Neutrophil (primary cell): ENCODE results near the gene ST3GAL3.

Source experiments
- H3K27ac ChIP-seq: fragments of 200-600 bp; sonication (generic); 2 replicates; pipeline ENCODE4 v1.5.1; 2016; ENCODE audit warnings: mild to moderate bottlenecking, moderate library complexity
- H3K27me3 ChIP-seq: fragments of 200-600 bp; sonication (generic); 2 replicates; pipeline ENCODE4 v1.6.0; 2016; ENCODE audit warnings: mild to moderate bottlenecking
- H3K36me3 ChIP-seq: fragments of 200-600 bp; sonication (generic); 2 replicates; pipeline ENCODE4 v1.5.1; 2017
- H3K4me1 ChIP-seq, 2 experiments: fragments of 200-600 bp in 1 of 2; sonication (generic) in 1 of 2; 1 replicate in 1 of 2; 2 replicates in 1 of 2; pipeline versions ENCODE4 v1.5.1 to v1.6.1; 2013 to 2016; ENCODE audit warnings: low read depth in 1 of 2, low read length in 1 of 2, mild to moderate bottlenecking in 1 of 2, moderate library complexity in 1 of 2; ENCODE audit not compliant: control insufficient read depth in 1 of 2, insufficient read depth in 1 of 2
- H3K4me3 ChIP-seq, 2 experiments: fragments of 200-600 bp in 1 of 2; sonication (generic) in 1 of 2; 1 replicate in 1 of 2; 2 replicates in 1 of 2; pipeline ENCODE4 v1.5.1; 2013 to 2016; ENCODE audit warnings: low read depth in 1 of 2, low read length in 1 of 2, mild to moderate bottlenecking in 1 of 2, moderate library complexity in 1 of 2
- H3K9me3 ChIP-seq: fragments of 200-600 bp; sonication (generic); 2 replicates; pipeline ENCODE4 v1.5.1; 2016
- TF ChIP-seq, protein P1 (sequence below): fragments of 200-600 bp; sonication (generic); IDR thresholded peaks from 2 replicates; pipeline ENCODE4 v1.5.1; 2016; ENCODE audit warnings: antibody characterized with exemption

The ST3GAL3 gene

DNA sequence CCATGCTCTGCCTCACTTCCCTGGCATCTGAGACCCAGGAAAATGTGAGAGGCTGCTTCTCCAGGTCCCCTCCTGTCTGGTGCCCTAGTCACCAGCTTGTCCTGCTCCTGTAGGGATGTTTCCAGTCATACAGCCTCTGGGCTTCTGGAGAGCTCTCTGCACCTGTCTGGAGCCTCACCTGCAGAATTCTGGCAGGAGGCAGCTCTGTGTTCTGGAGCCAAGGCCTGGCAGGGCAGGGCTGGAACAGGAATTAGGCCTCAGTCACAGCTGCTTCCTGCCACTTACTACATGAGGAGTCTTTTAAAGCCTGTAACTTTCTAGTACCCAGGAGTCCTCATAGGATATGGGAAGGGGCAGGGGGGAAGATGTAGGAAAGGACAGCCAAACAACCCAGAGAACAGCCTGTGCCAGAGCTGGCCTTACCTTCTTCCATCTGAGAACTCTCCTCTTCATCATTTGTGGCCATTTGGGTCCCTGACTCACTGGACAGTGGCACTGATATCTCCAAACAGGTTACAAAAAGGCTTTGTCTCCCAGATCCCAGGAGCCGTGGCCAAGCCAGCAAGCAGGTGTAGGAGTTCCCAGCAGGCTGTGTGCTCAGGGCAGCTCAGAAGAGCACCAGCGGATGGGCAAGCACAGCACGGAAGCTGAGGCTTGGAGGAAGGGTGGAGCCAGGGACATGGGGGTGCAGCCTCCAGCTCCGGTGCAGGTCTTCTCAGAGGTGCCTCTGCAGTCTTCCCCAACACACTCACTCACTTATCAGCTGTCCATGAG lies 194.9 kb downstream of the ST3GAL3 start:
- H3K27ac ChIP-seq: no peak overlapping the region
- no peaks in the 10 kb centered on the region for H3K9me3 ChIP-seq
- H3K4me3 ChIP-seq: no peak overlapping the region
- no peaks in the 10 kb centered on the region for H3K4me1 ChIP-seq
- H3K36me3 ChIP-seq: peaks cover 5% of the 10 kb centered on the region
- TF ChIP-seq, protein P1, sequence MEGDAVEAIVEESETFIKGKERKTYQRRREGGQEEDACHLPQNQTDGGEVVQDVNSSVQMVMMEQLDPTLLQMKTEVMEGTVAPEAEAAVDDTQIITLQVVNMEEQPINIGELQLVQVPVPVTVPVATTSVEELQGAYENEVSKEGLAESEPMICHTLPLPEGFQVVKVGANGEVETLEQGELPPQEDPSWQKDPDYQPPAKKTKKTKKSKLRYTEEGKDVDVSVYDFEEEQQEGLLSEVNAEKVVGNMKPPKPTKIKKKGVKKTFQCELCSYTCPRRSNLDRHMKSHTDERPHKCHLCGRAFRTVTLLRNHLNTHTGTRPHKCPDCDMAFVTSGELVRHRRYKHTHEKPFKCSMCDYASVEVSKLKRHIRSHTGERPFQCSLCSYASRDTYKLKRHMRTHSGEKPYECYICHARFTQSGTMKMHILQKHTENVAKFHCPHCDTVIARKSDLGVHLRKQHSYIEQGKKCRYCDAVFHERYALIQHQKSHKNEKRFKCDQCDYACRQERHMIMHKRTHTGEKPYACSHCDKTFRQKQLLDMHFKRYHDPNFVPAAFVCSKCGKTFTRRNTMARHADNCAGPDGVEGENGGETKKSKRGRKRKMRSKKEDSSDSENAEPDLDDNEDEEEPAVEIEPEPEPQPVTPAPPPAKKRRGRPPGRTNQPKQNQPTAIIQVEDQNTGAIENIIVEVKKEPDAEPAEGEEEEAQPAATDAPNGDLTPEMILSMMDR: no peak
- H3K27me3 ChIP-seq: no peaks in the 10 kb centered on the region

DNA sequence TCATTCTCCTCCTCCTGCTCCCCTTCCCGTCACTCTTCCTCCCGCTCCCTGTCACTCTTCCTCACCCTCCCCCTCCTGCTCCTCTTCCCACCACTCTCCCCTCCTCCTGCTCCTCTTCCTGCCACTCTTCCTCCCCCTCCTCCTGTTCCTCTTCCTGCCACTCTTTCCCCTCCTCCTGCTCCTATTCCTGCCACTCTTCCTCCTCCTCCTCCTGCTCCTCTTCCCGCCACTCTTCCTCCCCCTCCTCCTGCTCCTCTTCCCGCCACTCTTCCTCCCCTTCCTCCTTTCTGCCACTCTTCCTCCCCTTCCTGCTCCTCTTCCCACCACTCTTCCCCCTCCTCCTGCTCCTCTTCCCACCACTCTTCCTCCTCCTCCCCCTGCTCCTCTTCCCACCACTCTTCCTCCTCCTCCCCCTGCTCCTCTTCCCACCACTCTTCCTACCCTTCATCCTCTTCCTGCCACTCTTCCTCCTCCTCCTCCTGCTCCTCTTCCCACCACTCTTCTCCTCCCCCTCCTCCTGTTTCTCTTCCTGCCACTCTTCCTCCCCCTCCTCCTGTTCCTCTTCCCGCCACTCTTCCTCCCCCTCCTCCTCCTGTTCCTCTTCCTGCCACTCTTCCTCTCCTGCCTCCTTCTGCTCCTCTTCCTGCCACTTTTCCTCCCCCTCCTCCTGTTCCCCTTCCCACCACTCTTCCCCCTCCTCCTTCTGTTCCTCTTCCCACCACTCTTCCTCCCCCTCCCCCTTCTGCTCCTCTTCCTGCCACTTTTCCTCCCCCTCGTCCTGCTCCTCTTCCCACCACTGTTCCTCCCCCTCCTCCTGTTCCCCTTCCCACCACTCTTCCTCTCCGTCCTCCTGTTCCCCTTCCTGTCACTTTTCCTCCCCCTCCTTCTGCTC lies 197.6 kb downstream of the ST3GAL3 start:
- Histone ChIP-seq H3K9me3 (no peaks in the 10 kb centered on the region), H3K27ac (no peak overlapping the region), H3K4me1 (no peaks in the 10 kb centered on the region), H3K36me3 (no peaks in the 10 kb centered on the region), H3K4me3 (no peak overlapping the region), H3K27me3 (no peaks in the 10 kb centered on the region)
- TF ChIP-seq, protein P1: no peak

DNA sequence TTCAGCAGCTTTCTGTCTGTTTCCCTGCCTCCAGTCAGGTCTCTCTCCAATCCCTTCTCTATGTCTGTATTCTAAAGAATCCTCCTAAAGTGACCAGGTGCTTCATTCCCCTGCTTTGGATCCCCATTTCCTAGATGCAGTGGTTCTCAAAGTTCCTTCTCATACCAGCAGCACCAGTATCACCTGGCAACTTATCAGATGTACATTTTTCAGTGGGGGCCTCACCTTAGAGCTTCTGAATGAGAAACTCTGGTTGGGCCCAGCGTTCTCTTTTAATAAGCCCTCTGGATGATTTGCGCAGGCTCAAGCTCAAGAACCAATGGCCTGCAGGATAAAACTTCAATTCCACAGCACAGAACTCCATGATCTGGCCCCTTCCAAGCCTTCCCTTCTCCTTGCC lies 200.9 kb downstream of the ST3GAL3 start:
- Histone ChIP-seq H3K36me3 (no peaks in the 10 kb centered on the region), H3K9me3 (no peaks in the 10 kb centered on the region), H3K27me3 (no peaks in the 10 kb centered on the region), H3K4me3 (no peak overlapping the region), H3K27ac (no peak overlapping the region), H3K4me1 (no peaks in the 10 kb centered on the region)
- TF ChIP-seq, protein P1: no peak

DNA sequence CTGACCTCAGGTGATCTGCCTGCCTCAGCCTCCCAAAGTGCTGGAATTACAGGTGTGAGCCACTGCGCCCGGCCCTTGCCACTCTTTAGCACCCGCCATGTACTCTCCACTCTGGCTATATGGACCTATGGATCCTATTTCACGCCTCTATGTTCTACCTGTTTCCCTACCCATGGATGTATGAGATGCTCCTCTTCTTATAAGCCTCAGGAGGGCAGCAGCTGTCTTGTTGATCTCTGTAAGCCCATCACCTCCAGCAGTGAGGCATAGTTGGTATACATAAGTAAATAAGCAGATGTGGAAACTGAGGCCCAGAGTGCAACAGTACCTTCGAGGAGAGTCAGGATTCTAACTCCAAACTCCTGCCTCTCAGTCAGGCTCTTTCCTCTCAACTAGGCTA lies 201.5 kb downstream of the ST3GAL3 start:
- Histone ChIP-seq H3K9me3 (no peaks in the 10 kb centered on the region), H3K36me3 (no peaks in the 10 kb centered on the region), H3K27ac (no peak overlapping the region), H3K4me1 (no peaks in the 10 kb centered on the region), H3K4me3 (no peak overlapping the region), H3K27me3 (no peaks in the 10 kb centered on the region)
- TF ChIP-seq, protein P1: no peak

DNA sequence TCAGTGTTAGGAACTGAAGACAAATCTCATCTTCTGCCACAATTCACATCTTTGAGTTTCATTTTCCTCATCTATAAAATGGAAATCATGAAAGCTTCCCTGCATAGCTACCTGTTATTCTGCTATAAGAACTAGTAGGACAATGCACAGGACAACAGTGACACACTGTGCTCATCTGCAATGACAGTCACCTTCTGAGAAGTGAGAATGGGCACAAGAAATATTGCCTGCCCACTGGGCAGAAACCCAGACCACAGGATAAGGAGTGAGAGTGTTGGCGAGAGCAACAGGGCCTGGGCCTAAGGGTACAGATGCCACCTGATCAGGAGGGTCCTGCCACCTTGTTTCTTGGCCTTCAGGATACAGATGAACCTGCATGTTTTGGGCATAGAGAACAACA lies 203.0 kb downstream of the ST3GAL3 start:
- no peak overlapping the region for H3K4me3 ChIP-seq
- no peaks in the 10 kb centered on the region for H3K9me3 ChIP-seq
- H3K27ac ChIP-seq: no peak overlapping the region
- no peaks in the 10 kb centered on the region for H3K4me1 ChIP-seq
- H3K27me3 ChIP-seq: no peaks in the 10 kb centered on the region
- H3K36me3 ChIP-seq: no peaks in the 10 kb centered on the region
- TF ChIP-seq, protein P1: no peak
